ENCODE results near the gene PLCB2. TPM values are rescaled to one million over a fixed set of nuclear protein-coding genes. Genes with fewer than 3 reads are reported as not detected.
A peak's percentile ranks its signal among the peaks of the same experiment; 100 is the strongest.

PLCB2 gene
- total and polyA plus RNA-seq, 7 donors, result 0.73 to 4.6 (median 2.0) TPM

GRCh38 chr15:40280260-40281056 is 27.3 kb downstream of the PLCB2 start:
- Histone ChIP-seq H3K4me3 (no peak overlapping the region), H3K36me3 (ENCODE audit: insufficient read depth in 1 of 2, low read depth in 1 of 2) (no peaks in the 10 kb centered on the region), H3K4me1 (peaks cover 9% of the 10 kb centered on the region), H3K9me3 (no peaks in the 10 kb centered on the region), H3K27me3 (ENCODE audit: insufficient read depth in 3 of 3, low read length in 2 of 3) (peaks cover 0 to 52% (median 39%) of the 10 kb centered on the region in 3 donors), H3K27ac (no peak overlapping the region)
- no peak for ATAC-seq
- TF ChIP-seq CTCF (IDR thresholded peaks at IDR 0.05), result no peak
- intact Hi-C loops (cut with DNase I), result no loop called here
- 55 to 62% (median 58%) methylated on average over 30 of the region's 30 CpGs for WGBS, 3 donors
- DNase-seq, result no peak

GRCh38 chr15:40279437-40280141 is 28.1 kb downstream of the PLCB2 start:
- Histone ChIP-seq H3K4me3 (no peak overlapping the region), H3K27me3 (ENCODE audit: insufficient read depth in 3 of 3, low read length in 2 of 3) (peaks cover 0 to 52% (median 35%) of the 10 kb centered on the region in 3 donors), H3K4me1 (peaks cover 9% of the 10 kb centered on the region), H3K36me3 (ENCODE audit: insufficient read depth in 1 of 2, low read depth in 1 of 2) (no peaks in the 10 kb centered on the region), H3K27ac (no peak overlapping the region), H3K9me3 (no peaks in the 10 kb centered on the region)
- peak; percentile 71 to 77 (median 73) for ATAC-seq
- TF ChIP-seq CTCF (IDR thresholded peaks at IDR 0.05), result peak; percentile 100
- intact Hi-C loops (cut with DNase I), result loop anchor here (1.0 to 5.0 kb wide), 2 partner anchors 31 to 143 kb away; no protein-coding TSS in a partner anchor
- WGBS, 3 donors, result 20 to 25% (median 21%) methylated on average over 32 to 40 of the region's 40 CpGs
- DNase-seq, result peak; percentile 76 to 88

GRCh38 chr15:40278026-40278425 is 29.7 kb downstream of the PLCB2 start:
- H3K4me1 ChIP-seq, result peaks cover 9% of the 10 kb centered on the region
- no peak overlapping the region for H3K4me3 ChIP-seq
- no peaks in the 10 kb centered on the region for H3K36me3 ChIP-seq (ENCODE audit: insufficient read depth in 1 of 2, low read depth in 1 of 2)
- DNase-seq, result no peak
- intact Hi-C loops (cut with DNase I), result loop anchor here (1.0 to 5.0 kb wide), 2 partner anchors 143 to 144 kb away; no protein-coding TSS in a partner anchor
- H3K27ac ChIP-seq, result no peak overlapping the region
- H3K9me3 ChIP-seq, result no peaks in the 10 kb centered on the region
- WGBS, 3 donors, result 63 to 74% (median 65%) methylated on average over 10 of the region's 10 CpGs
- no peak for ATAC-seq
- no peak for TF ChIP-seq CTCF (IDR thresholded peaks at IDR 0.05)
- peaks cover 0 to 46% (median 26%) of the 10 kb centered on the region in 3 donors for H3K27me3 ChIP-seq (ENCODE audit: insufficient read depth in 3 of 3, low read length in 2 of 3)

- no peaks in the 10 kb centered on the region for H3K9me3 ChIP-seq
- intact Hi-C loops (cut with DNase I), result loop anchor here in 1 of 2 donors (5.0 kb wide), 1 partner anchor 145 kb away; no protein-coding TSS in a partner anchor
- 41 to 51% (median 50%) methylated on average over 14 to 16 of the region's 16 CpGs for WGBS, 3 donors
- no peak overlapping the region for H3K4me3 ChIP-seq
- H3K27ac ChIP-seq, result no peak overlapping the region
- H3K27me3 ChIP-seq (ENCODE audit: insufficient read depth in 3 of 3, low read length in 2 of 3), result peaks cover 0 to 41% (median 21%) of the 10 kb centered on the region in 3 donors
- no peaks in the 10 kb centered on the region for H3K36me3 ChIP-seq (ENCODE audit: insufficient read depth in 1 of 2, low read depth in 1 of 2)
- no peak for TF ChIP-seq CTCF (IDR thresholded peaks at IDR 0.05)
- peaks cover 4% of the 10 kb centered on the region for H3K4me1 ChIP-seq
- ATAC-seq (no peak), DNase-seq (no peak)
Measured at GRCh38 chr15:40277471-40277870, 30.3 kb downstream of the PLCB2 start.
